D721Med (cell line): ENCODE results near the gene RCC2.

Source experiments
- DNase-seq: peaks from one replicate; pipeline ENCODE4 v3.0.0; 2011; ENCODE audit warnings: low spot score; ENCODE audit not compliant: insufficient read length
- FAIRE-seq: peaks from 2 replicates; lab custom pipeline; 2011; peaks lifted over from hg19 to GRCh38; lab: Jason Lieb, UNC
- CTCF ChIP-seq: IDR thresholded peaks from 2 replicates; pipeline ENCODE4 v1.5.1; 2012; ENCODE audit warnings: mild to moderate bottlenecking, control low read depth; ENCODE audit not compliant: insufficient read depth; ENCODE audit errors: missing control alignments

The RCC2 gene

GRCh38 chr1:17404034-17404684 is 35.3 kb downstream of the RCC2 start:
- TF ChIP-seq CTCF, result no peak
- DNase-seq, result no peak
- no peak for FAIRE-seq

GRCh38 chr1:17403081-17403480 is 36.4 kb downstream of the RCC2 start:
- FAIRE-seq, result no peak
- DNase-seq, result no peak
- no peak for TF ChIP-seq CTCF

GRCh38 chr1:17401841-17402240 is 37.6 kb downstream of the RCC2 start:
- no peak for TF ChIP-seq CTCF
- FAIRE-seq, result no peak

GRCh38 chr1:17400725-17401341 is 38.6 kb downstream of the RCC2 start:
- no peak for DNase-seq
- no peak for FAIRE-seq
- no peak for TF ChIP-seq CTCF

More at GRCh38 chr1:17401841-17402240, 37.6 kb downstream of the RCC2 start:
- no peak for DNase-seq

GRCh38 chr1:17397910-17398695 is 41.4 kb downstream of the RCC2 start:
- no peak for FAIRE-seq
- DNase-seq, result no peak
- TF ChIP-seq CTCF, result no peak

- TF ChIP-seq CTCF, result no peak
- FAIRE-seq, result no peak
These were observed 46.2 kb downstream of the RCC2 start for GRCh38 chr1:17393230-17393629.

More at GRCh38 chr1:17393230-17393629, 46.2 kb downstream of the RCC2 start:
- DNase-seq, result no peak
